SU-DHL-6 (cell line): ENCODE results near the gene PRDX4.

Experiments used
- H2AFZ ChIP-seq: fragments of 200-600 bp; sonication (generic); 2 replicates; pipeline ENCODE4 v1.6.1; 2014; ENCODE audit warnings: low read depth, mild to moderate bottlenecking, moderate library complexity, mixed read lengths, antibody characterized with exemption, low read length; ENCODE audit not compliant: severe bottlenecking
- H3F3A ChIP-seq: fragments of 200-600 bp; shearing (Covaris generic); 2 replicates; pipeline ENCODE4 v1.6.0; 2016; ENCODE audit warnings: antibody characterized with exemption, mild to moderate bottlenecking; ENCODE audit not compliant: insufficient read depth
- H3K27ac ChIP-seq: fragments of 200-600 bp; sonication (generic); 2 replicates; pipeline ENCODE4 v1.5.1; 2016; ENCODE audit warnings: low read depth, mild to moderate bottlenecking, low read length, moderate library complexity, mixed read lengths
- H3K27me3 ChIP-seq: fragments of 200-600 bp; sonication (generic), shearing (Covaris generic); 2 replicates; pipeline ENCODE4 v1.6.0; 2014; ENCODE audit warnings: mild to moderate bottlenecking, low read length
- H3K36me3 ChIP-seq: fragments of 200-600 bp; sonication (generic); 2 replicates; pipeline ENCODE4 v1.6.1; 2014; ENCODE audit warnings: mild to moderate bottlenecking, low read length, mixed read lengths
- H3K4me2 ChIP-seq: fragments of 300-600, 200-600 bp; shearing (Covaris generic), sonication (generic); 2 replicates; pipeline ENCODE4 v1.6.0; 2014; ENCODE audit warnings: low read length, low read depth, mild to moderate bottlenecking; ENCODE audit not compliant: poor library complexity, severe bottlenecking
- H3K4me3 ChIP-seq: fragments of 200-600 bp; sonication (generic); 2 replicates; pipeline ENCODE4 v1.5.1; 2014; ENCODE audit warnings: antibody characterized with exemption, low read length, mild to moderate bottlenecking, mixed read lengths; ENCODE audit not compliant: insufficient read depth, poor library complexity, severe bottlenecking
- H3K79me2 ChIP-seq: fragments of 200-600 bp; sonication (generic); 2 replicates; pipeline ENCODE4 v1.6.1; 2014; ENCODE audit warnings: mild to moderate bottlenecking, low read length, moderate library complexity; ENCODE audit not compliant: insufficient read depth
- H3K9ac ChIP-seq: fragments of 200-600 bp; sonication (generic); 2 replicates; pipeline ENCODE4 v1.7.0; 2014; ENCODE audit warnings: mild to moderate bottlenecking, low read length
- H3K9me2 ChIP-seq: fragments of 200-600 bp; sonication (generic); replicated peaks from 2 replicates; pipeline ENCODE4 v1.6.1; 2014; ENCODE audit warnings: low read length; ENCODE audit not compliant: insufficient read depth
- H3K9me3 ChIP-seq: fragments of 200-600 bp; sonication (generic); 2 replicates; pipeline ENCODE4 v1.6.1; 2014; ENCODE audit warnings: low read length, mixed read lengths; ENCODE audit not compliant: insufficient read depth
- H4K20me1 ChIP-seq: fragments of 200-600 bp; sonication (generic); 2 replicates; pipeline ENCODE4 v1.6.1; 2014; ENCODE audit warnings: low read depth, mild to moderate bottlenecking, antibody characterized with exemption, low read length, moderate library complexity, mixed read lengths
- CTCF ChIP-seq: fragments of 200-600 bp; sonication (generic); IDR thresholded peaks from one replicate; pipeline ENCODE4 v1.5.1; 2017; ENCODE audit warnings: antibody characterized with exemption, mild to moderate bottlenecking, low read length, moderate library complexity; ENCODE audit not compliant: insufficient read depth, poor library complexity, severe bottlenecking
- EZH2phosphoT487 ChIP-seq: fragments of 200-600 bp; sonication (generic), shearing (Covaris generic); conservative IDR thresholded peaks from 2 replicates; pipeline ENCODE4 v1.6.1; 2018; ENCODE audit warnings: mild to moderate bottlenecking, antibody characterized with exemption, low read length, moderate library complexity, mixed read lengths

PRDX4 gene

GRCh38 chrX:23667239-23668177, at the start of gene PRDX4:
TSS of gene PRDX4 (plus strand) at chrX:23667493. CDS start at chrX:23667571, 78 bp downstream.
- TF ChIP-seq CTCF (no peak), EZH2phosphoT487 (no peak)

GRCh38 chrX:23621621-23622265, 45.5 kb upstream of the PRDX4 start:
- Histone ChIP-seq H3K4me2 (no peak overlapping the region), H2AFZ (no peak overlapping the region), H3F3A (no peaks in the 10 kb centered on the region), H3K79me2 (no peaks in the 10 kb centered on the region), H3K9me3 (no peaks in the 10 kb centered on the region), H3K9me2 (no peaks in the 10 kb centered on the region), H3K27ac (no peak overlapping the region), H3K27me3 (no peaks in the 10 kb centered on the region), H4K20me1 (no peaks in the 10 kb centered on the region), H3K4me3 (no peak overlapping the region), H3K9ac (no peak overlapping the region), H3K36me3 (no peaks in the 10 kb centered on the region)
- no peak for TF ChIP-seq EZH2phosphoT487
- no peak for TF ChIP-seq CTCF

More at GRCh38 chrX:23667239-23668177, at the start of gene PRDX4:
- peak within 1 kb of the TSS; percentile 74 for H3K4me3 ChIP-seq
- no peaks in the 10 kb centered on the region for H3F3A ChIP-seq
- peak within 1 kb of the TSS; percentile 99 for H3K4me2 ChIP-seq
- no peaks in the 10 kb centered on the region for H4K20me1 ChIP-seq
- H3K36me3 ChIP-seq, result no peaks in the 10 kb centered on the region; the same call in 1 of the 2 replicates
- no peaks in the 10 kb centered on the region for H3K9me3 ChIP-seq
- H3K9ac ChIP-seq, result peak within 1 kb of the TSS; percentile 87
- peak within 1 kb of the TSS; percentile 72 for H3K27ac ChIP-seq
- no peaks in the 10 kb centered on the region for H3K27me3 ChIP-seq
- H3K79me2 ChIP-seq, result peaks cover 30% of the 10 kb centered on the region
- no peaks in the 10 kb centered on the region for H3K9me2 ChIP-seq
- H2AFZ ChIP-seq, result peak within 1 kb of the TSS; percentile 78

GRCh38 chrX:23623797-23624196, 43.5 kb upstream of the PRDX4 start:
- no peak overlapping the region for H3K9ac ChIP-seq
- TF ChIP-seq EZH2phosphoT487 (no peak), CTCF (no peak)
- no peaks in the 10 kb centered on the region for H3K27me3 ChIP-seq
- H3K4me3 ChIP-seq, result no peak overlapping the region
- H3K79me2 ChIP-seq, result no peaks in the 10 kb centered on the region
- H3K9me3 ChIP-seq, result no peaks in the 10 kb centered on the region
- H2AFZ ChIP-seq, result no peak overlapping the region
- no peaks in the 10 kb centered on the region for H3F3A ChIP-seq
- H3K4me2 ChIP-seq, result no peak overlapping the region
- no peaks in the 10 kb centered on the region for H3K36me3 ChIP-seq
- H3K27ac ChIP-seq, result no peak overlapping the region
- H3K9me2 ChIP-seq, result no peaks in the 10 kb centered on the region
- H4K20me1 ChIP-seq, result no peaks in the 10 kb centered on the region
